Fibroblast of skin of abdomen (primary cell): Measurements from ENCODE around the gene DAPK3.
"Not testable (repeated sequence)": the region's sequence is repeated elsewhere in the genome, so short reads cannot be mapped to it uniquely, and the experiment has no call there.

Experiments
- DNase-seq: peaks from one replicate; pipeline ENCODE4 v3.0.0-alpha.2; 2013

DAPK3 gene

GRCh38 chr19:4000798-4001197 lies 29.9 kb upstream of the DAPK3 start:
- DNase-seq, result not testable (repeated sequence)

GRCh38 chr19:3998667-3999412 lies 27.9 kb upstream of the DAPK3 start:
- not testable (repeated sequence) for DNase-seq

GRCh38 chr19:3995607-3996006 lies 24.7 kb upstream of the DAPK3 start:
- no peak for DNase-seq

GRCh38 chr19:3990815-3991117 lies 19.9 kb upstream of the DAPK3 start:
- no peak for DNase-seq

- DNase-seq, result peak; percentile 79
These were observed 16.9 kb upstream of the DAPK3 start for GRCh38 chr19:3987619-3988371.

- DNase-seq, result peak; percentile 76
These were observed 15.6 kb upstream of the DAPK3 start for GRCh38 chr19:3986260-3987041.

- DNase-seq, result no peak
These were observed 14.9 kb upstream of the DAPK3 start for GRCh38 chr19:3985643-3986259.

- DNase-seq, result peak; percentile 91
These were observed 14.2 kb upstream of the DAPK3 start, which contains the start of gene EEF2 for GRCh38 chr19:3984908-3985642. EEF2 (minus strand) TSS chr19:3985463; CDS start chr19:3985380, 83 bp downstream.

GRCh38 chr19:3984584-3984907 lies 13.6 kb upstream of the DAPK3 start:
- DNase-seq, result no peak

GRCh38 chr19:3983936-3984583 lies 13.2 kb upstream of the DAPK3 start:
- DNase-seq, result peak; percentile 35

- no peak for DNase-seq
These were observed 12.6 kb upstream of the DAPK3 start for GRCh38 chr19:3983542-3983914.

- peak; percentile 49 for DNase-seq
These were observed 12.0 kb upstream of the DAPK3 start for GRCh38 chr19:3982701-3983541.

GRCh38 chr19:3981736-3982681 lies 11.1 kb upstream of the DAPK3 start:
- DNase-seq, result no peak

- DNase-seq, result no peak
These were observed 10.5 kb upstream of the DAPK3 start for GRCh38 chr19:3981373-3981735.

GRCh38 chr19:3980353-3981251 lies 9.7 kb upstream of the DAPK3 start:
- DNase-seq, result no peak

- no peak for DNase-seq
These were observed 8.9 kb upstream of the DAPK3 start for GRCh38 chr19:3979674-3980352.

GRCh38 chr19:3979289-3979673 lies 8.4 kb upstream of the DAPK3 start:
- no peak for DNase-seq

GRCh38 chr19:3978145-3978544 lies 7.2 kb upstream of the DAPK3 start:
- no peak for DNase-seq
